B cell (primary cell): ENCODE measurements around the gene PTGES. TPM values are rescaled to one million over a fixed set of nuclear protein-coding genes. Genes with fewer than 3 reads are reported as not detected.

Source experiments
- ATAC-seq: fragments of 200-7000 bp; cut with Tn5 transposase; one replicate; pipeline ENCODE4 v1.10.0; 2021; ENCODE audit warnings: low read depth, mild to moderate bottlenecking, moderate number of reproducible peaks, moderate library complexity
- CTCF ChIA-PET: fragments of 350-600 bp; sonication (Branson Sonifier 250); formaldehyde crosslinking; loops from one replicate; lab custom pipeline; 2021; ENCODE audit warnings: antibody characterized with exemption, inconsistent platforms; lab: Charles Lee
- POLR2A ChIA-PET: fragments of 350-600 bp; sonication (Branson Sonifier 250); formaldehyde crosslinking; loops from one replicate; lab custom pipeline; 2021; ENCODE audit warnings: antibody characterized with exemption; lab: Charles Lee
- DNase-seq: peaks from one replicate; pipeline ENCODE4 v3.0.0; 2013
- H2AFZ ChIP-seq: 2 replicates; pipeline ENCODE4 v1.6.1; 2012; ENCODE audit warnings: mild to moderate bottlenecking, low read depth, low read length; ENCODE audit not compliant: insufficient read depth, poor library complexity, severe bottlenecking
- H3K27ac ChIP-seq, 2 donors: 1 replicate in 1 of 2; 2 replicates in 1 of 2; pipeline ENCODE4 v1.5.1; 2012 to 2013; ENCODE audit warnings: low read length in 2 of 2, mild to moderate bottlenecking in 2 of 2, moderate library complexity in 1 of 2
- H3K27me3 ChIP-seq, 4 experiments: fragments of 200-600 bp in 1 of 4; sonication (generic) in 1 of 4; replicated peaks in 1 of 4; 1 replicate in 2 of 4; 2 replicates in 2 of 4; pipeline versions ENCODE4 v1.6.1 to v1.7.0; 2013 to 2016; ENCODE audit warnings: low read length in 3 of 4, mild to moderate bottlenecking in 2 of 4, mixed read lengths in 1 of 4, moderate library complexity in 1 of 4; ENCODE audit not compliant: insufficient read depth in 4 of 4, control insufficient read depth in 3 of 4; ENCODE audit errors: control extremely low read depth in 1 of 4
- H3K36me3 ChIP-seq, 2 experiments: replicated peaks in 1 of 2; 1 replicate in 1 of 2; 2 replicates in 1 of 2; pipeline versions ENCODE4 v1.6.1 to v1.7.1; 2013; ENCODE audit warnings: low read length in 1 of 2; ENCODE audit not compliant: insufficient read depth in 2 of 2, control insufficient read depth in 1 of 2; ENCODE audit errors: control extremely low read depth in 1 of 2, extremely low read depth in 1 of 2
- H3K4me1 ChIP-seq, 2 donors: fragments of 200-600 bp in 1 of 2; sonication (generic) in 1 of 2; 1 replicate in 1 of 2; 2 replicates in 1 of 2; pipeline versions ENCODE4 v1.5.1 to v1.6.1; 2013 to 2017; ENCODE audit warnings: low read length in 2 of 2; ENCODE audit not compliant: control insufficient read depth in 2 of 2, insufficient read depth in 2 of 2
- H3K4me2 ChIP-seq: replicated peaks from 2 replicates; pipeline ENCODE3; 2012; ENCODE audit warnings: mild to moderate bottlenecking, low read depth, low read length; ENCODE audit not compliant: poor library complexity, severe bottlenecking
- H3K4me3 ChIP-seq, 5 experiments: fragments of 200-600 bp in 1 of 5; sonication (generic) in 1 of 5; 1 replicate in 3 of 5; 2 replicates in 2 of 5; pipeline versions ENCODE4 v1.5.1 to v1.7.0; 2011 to 2016; ENCODE audit warnings: low read length in 4 of 5, mild to moderate bottlenecking in 4 of 5, low read depth in 2 of 5, control low read depth in 1 of 5, moderate library complexity in 1 of 5; ENCODE audit not compliant: insufficient read depth in 1 of 5; ENCODE audit errors: control extremely low read depth in 1 of 5, extremely low read depth in 1 of 5
- H3K79me2 ChIP-seq: fragments of 200-600 bp; sonication (generic); one replicate; pipeline ENCODE4 v1.6.0; 2016; ENCODE audit warnings: low read length; ENCODE audit not compliant: control insufficient read depth, insufficient read depth
- H3K9ac ChIP-seq: fragments of 200-600 bp; sonication (generic); 2 replicates; pipeline ENCODE4 v1.6.1; 2017; ENCODE audit warnings: mild to moderate bottlenecking, low read length, moderate library complexity
- H3K9me3 ChIP-seq, 3 donors: one replicate each; pipeline versions ENCODE4 v1.6.1 to v1.7.1; 2013; ENCODE audit warnings: low read length in 2 of 3; ENCODE audit not compliant: control insufficient read depth in 2 of 3, insufficient read depth in 1 of 3; ENCODE audit errors: control extremely low read depth in 1 of 3
- H4K20me1 ChIP-seq: 2 replicates; pipeline ENCODE4 v1.6.0; 2012; ENCODE audit warnings: mild to moderate bottlenecking, low read length; ENCODE audit not compliant: insufficient read depth, control insufficient read depth, poor library complexity, severe bottlenecking
- H3K27ac Mint-ChIP-seq: one replicate; pipeline ENCODE4 v1.8.0; 2021; ENCODE audit warnings: mixed read lengths
- H3K27me3 Mint-ChIP-seq: one replicate; pipeline ENCODE4 v1.8.0; 2021; ENCODE audit warnings: mixed read lengths
- H3K4me1 Mint-ChIP-seq: one replicate; pipeline ENCODE4 v1.8.0; 2021; ENCODE audit warnings: mixed read lengths
- H3K4me3 Mint-ChIP-seq: one replicate; pipeline ENCODE4 v1.8.0; 2021; ENCODE audit warnings: mixed read lengths
- H3K9me3 Mint-ChIP-seq: one replicate; pipeline ENCODE4 v1.8.0; 2022; ENCODE audit warnings: mixed read lengths; ENCODE audit not compliant: insufficient read depth
- CTCF ChIP-seq: fragments of 200-600 bp; IDR thresholded peaks from one replicate; pipeline ENCODE4 v1.8.0; 2022; ENCODE audit warnings: antibody characterized with exemption, mild to moderate bottlenecking
- EZH2 ChIP-seq: IDR thresholded peaks from 2 replicates; pipeline ENCODE4 v1.6.1; 2012; ENCODE audit warnings: borderline replicate concordance, low read depth, mild to moderate bottlenecking, moderate library complexity, low read length; ENCODE audit not compliant: insufficient read depth, poor library complexity, severe bottlenecking
- WGBS: methylation state at CpG from one replicate; pipeline ENCODE4 v1.1.5; 2013; ENCODE audit warnings: missing lambda C conversion rate; ENCODE audit not compliant: insufficient coverage; 5-methylcytosine and 5-hydroxymethylcytosine counted together
- intact Hi-C: fragments of 100-400 bp; cut with micrococcal nuclease; formaldehyde crosslinking; loops from one replicate; pipeline ENCODE4 v1.10.0; 2022
- polyA plus RNA-seq: library from polyadenylated mRNA; depleted of rRNA; stranded (reverse); fragments of >200 nt; gene quantifications from 2 replicates; pipeline ENCODE4 v1.2.3, GENCODE V29; 2012
- total RNA-seq, 2 donors: library from RNA; stranded (reverse); fragments of 120-200 nt in 1 of 2; gene quantifications; 1 replicate in 1 of 2; 2 replicates in 1 of 2; pipeline versions ENCODE4 v1.2.3 to v1.2.4, GENCODE V29; 2013 to 2022

Gene PTGES
- total and polyA plus RNA-seq, 2 donors (not counting 1 experiment from before 2014, with no cell fraction given) = not detected

DNA sequence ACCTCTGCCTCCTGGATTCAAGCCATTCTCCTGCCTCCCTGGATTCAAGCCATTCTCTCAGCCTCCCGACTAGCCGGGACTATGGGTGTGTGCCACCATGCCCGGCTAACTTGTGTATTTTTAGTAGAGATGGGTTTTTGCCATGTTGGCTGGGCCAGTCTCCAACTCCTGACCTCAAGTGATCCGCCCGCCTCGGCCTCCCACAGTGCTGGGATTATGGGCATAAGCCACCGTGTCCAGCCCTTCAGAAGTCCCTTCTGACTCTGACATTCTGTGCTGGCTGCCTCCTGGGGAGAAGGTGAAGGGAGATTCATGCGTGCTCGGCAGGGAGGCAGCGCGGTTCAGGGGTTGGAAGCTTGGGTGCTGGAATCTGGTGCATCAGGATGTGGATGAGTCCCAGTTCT, 58.6 kb downstream of the PTGES start:
- Histone ChIP-seq H3K9me3 (no peaks in the 10 kb centered on the region), H3K27ac (no peak overlapping the region), H3K79me2 (no peaks in the 10 kb centered on the region), H3K4me2 (no peak overlapping the region), H3K9ac (no peak overlapping the region), H2AFZ (no peak overlapping the region), H3K27me3 (peaks cover 0 to 35% (median 9%) of the 10 kb centered on the region in 4 experiments), H3K4me1 (no peaks in the 10 kb centered on the region), H4K20me1 (no peaks in the 10 kb centered on the region), H3K4me3 (no peak overlapping the region), H3K36me3 (no peaks in the 10 kb centered on the region)
- H3K27ac Mint-ChIP-seq = no peak overlapping the region
- H3K4me3 Mint-ChIP-seq = no peak overlapping the region
- intact Hi-C loops = no loop called here
- peaks cover 26% of the 10 kb centered on the region for H3K27me3 Mint-ChIP-seq
- DNase-seq = no peak
- H3K9me3 Mint-ChIP-seq = peaks cover 3% of the 10 kb centered on the region
- peaks cover 2% of the 10 kb centered on the region for H3K4me1 Mint-ChIP-seq
- ATAC-seq = no peak
- POLR2A ChIA-PET = interaction anchor here (0.6 kb wide), 1 partner anchor 872 kb away, joined by 5 read pairs; no protein-coding TSS in a partner anchor
- CTCF ChIA-PET = no interaction called here
- WGBS = 92% methylated on average over 9 of the region's 11 CpGs
- TF ChIP-seq EZH2 (no peak), CTCF (no peak)

- no peak overlapping the region for H2AFZ ChIP-seq
- H3K27ac ChIP-seq = no peak overlapping the region
- no peaks in the 10 kb centered on the region for H4K20me1 ChIP-seq
- no peaks in the 10 kb centered on the region for H3K4me1 ChIP-seq
- CTCF ChIA-PET = no interaction called here
- no peak overlapping the region for H3K4me3 ChIP-seq
- Mint-ChIP-seq H3K9me3 (peaks cover 3% of the 10 kb centered on the region), H3K27ac (no peak overlapping the region), H3K27me3 (peaks cover 25% of the 10 kb centered on the region), H3K4me1 (peaks cover 2% of the 10 kb centered on the region), H3K4me3 (no peak overlapping the region)
- WGBS = 90% methylated on average over 5 of the region's 8 CpGs
- H3K27me3 ChIP-seq = peaks cover 0 to 33% (median 8%) of the 10 kb centered on the region in 4 experiments
- no peak overlapping the region for H3K4me2 ChIP-seq
- TF ChIP-seq CTCF = no peak
- TF ChIP-seq EZH2 = no peak
- no peaks in the 10 kb centered on the region for H3K9me3 ChIP-seq
- no peak overlapping the region for H3K9ac ChIP-seq
- POLR2A ChIA-PET = interaction anchor here (0.6 kb wide), 1 partner anchor 873 kb away, joined by 5 read pairs; no protein-coding TSS in a partner anchor
- intact Hi-C loops = no loop called here
- no peaks in the 10 kb centered on the region for H3K79me2 ChIP-seq
- DNase-seq = no peak
- ATAC-seq = no peak
- no peaks in the 10 kb centered on the region for H3K36me3 ChIP-seq
These were observed 59.1 kb downstream of the PTGES start for GRCh38 chr9:129693741-129694140.
